Stomach (tissue), 9 donors: ENCODE measurements around the gene MRGPRX3. TPM values are rescaled to one million over a fixed set of nuclear protein-coding genes. Genes with fewer than 3 reads are reported as not detected.

Source experiments
- DNase-seq, 2 donors: peaks; one replicate each; pipeline versions ENCODE4 v3.0.0 to v3.0.0-alpha.2; 2013 to 2019
- H3K27ac ChIP-seq, 5 donors: fragments of 200-600 bp in 4 of 5; sonication (generic) in 4 of 5; one replicate each; pipeline ENCODE4 v1.5.1; 2013 to 2019; ENCODE audit warnings: mild to moderate bottlenecking in 1 of 5, moderate library complexity in 1 of 5
- H3K27me3 ChIP-seq, 3 donors: fragments of 200-600 bp; sonication (generic); one replicate each; pipeline ENCODE4 v1.5.1; 2017 to 2019; ENCODE audit warnings: mixed run types in 1 of 3
- H3K36me3 ChIP-seq, 4 donors: fragments of 200-600 bp; sonication (generic); 1 replicate in 3 of 4; 2 replicates in 1 of 4; pipeline ENCODE4 v1.5.1; 2016 to 2019
- H3K4me1 ChIP-seq, 4 donors: fragments of 200-600 bp; sonication (generic); one replicate each; pipeline ENCODE4 v1.5.1; 2016 to 2019
- H3K4me3 ChIP-seq, 4 donors: fragments of 200-600 bp; sonication (generic) in 3 of 4; one replicate each; pipeline ENCODE4 v1.5.1; 2016 to 2019; ENCODE audit warnings: mild to moderate bottlenecking in 1 of 4
- H3K9me3 ChIP-seq, 4 donors: fragments of 200-600 bp; sonication (generic); one replicate each; pipeline ENCODE4 v1.5.1; 2016 to 2019
- CTCF ChIP-seq, 7 experiments: fragments of 450-650 bp in 4 of 7; fragments of 200-600 bp in 3 of 7; sonication (generic) in 3 of 7; IDR thresholded peaks; one replicate each; pipeline ENCODE4 v1.5.1; 2016 to 2019; ENCODE audit warnings: antibody characterized with exemption in 7 of 7, control low read depth in 2 of 7, mild to moderate bottlenecking in 1 of 7
- EP300 ChIP-seq: sonication (generic); formaldehyde crosslinking; IDR thresholded peaks from one replicate; pipeline ENCODE4 v1.6.1; 2017; ENCODE audit warnings: antibody characterized with exemption
- POLR2A ChIP-seq, 4 donors: fragments of 450-650 bp; IDR thresholded peaks; one replicate each; pipeline ENCODE4 v1.6.1; 2016; ENCODE audit warnings: antibody characterized with exemption in 4 of 4, control low read depth in 2 of 4, mild to moderate bottlenecking in 1 of 4, moderate library complexity in 1 of 4
- POLR2AphosphoS5 ChIP-seq, 3 donors: sonication (generic); formaldehyde crosslinking; IDR thresholded peaks; one replicate each; pipeline ENCODE4 v1.6.1; 2016; ENCODE audit warnings: antibody characterized with exemption in 3 of 3
- WGBS, 5 donors: extraction: QIAGEN DNeasy Blood & Tissue Kit in 3 of 5; methylation state at CpG; one replicate each; pipeline versions ENCODE4 v1.1.5 to v1.1.7; 2013 to 2018; 5-methylcytosine and 5-hydroxymethylcytosine counted together
- intact Hi-C: fragments of 100-400 bp; cut with DNase I; formaldehyde crosslinking; loops from one replicate; pipeline ENCODE4 v1.15.1; 2023; ENCODE audit warnings: low total_unique reads
- polyA plus RNA-seq, 3 donors: library from polyadenylated mRNA; stranded (reverse); fragments of 200-250 nt; gene quantifications; one replicate each; pipeline ENCODE4 v1.2.3, GENCODE V29; 2013
- total RNA-seq, 5 donors: library from RNA; depleted of rRNA; stranded (reverse); fragments of >200 nt; gene quantifications; one replicate each; pipeline versions ENCODE4 v1.1.0 to v1.2.3, GENCODE V29; 2014 to 2016
- donor health status: healthy with polysubstance abuse.
- donor health status: Bipolar disorder and iron deficiency.
- donor health status: healthy.

The MRGPRX3 gene
- total and polyA plus RNA-seq, 8 donors: 1.2 TPM; not detected in 7

- intact Hi-C loops: no loop called here
- 29 to 39% (median 37%) methylated on average over 2 of the region's 2 CpGs for WGBS, 5 donors
Observed at GRCh38 chr11:18135308-18135707, 2.9 kb downstream of the MRGPRX3 start.

GRCh38 chr11:18137186-18137800 is 4.9 kb downstream of the MRGPRX3 start:
- intact Hi-C loops: no loop called here
- peaks cover 0 to 4% (median 0%) of the 10 kb centered on the region in 3 donors for H3K27me3 ChIP-seq
- TF ChIP-seq POLR2AphosphoS5 (IDR thresholded peaks at IDR 0.05): no peak
- no peak for TF ChIP-seq POLR2A (IDR thresholded peaks at IDR 0.05)
- no peak for TF ChIP-seq EP300
- TF ChIP-seq CTCF (IDR thresholded peaks at IDR 0.05): no peak
- H3K9me3 ChIP-seq: no peaks in the 10 kb centered on the region
- no peak overlapping the region for H3K27ac ChIP-seq
- H3K4me1 ChIP-seq: no peaks in the 10 kb centered on the region
- H3K36me3 ChIP-seq: no peaks in the 10 kb centered on the region
- no peak overlapping the region for H3K4me3 ChIP-seq
- no peak for DNase-seq
- 92 to 96% (median 94%) methylated on average over 29 of the region's 29 CpGs for WGBS, 5 donors

More at GRCh38 chr11:18135308-18135707, 2.9 kb downstream of the MRGPRX3 start:
- H3K27ac ChIP-seq: no peak overlapping the region
- H3K36me3 ChIP-seq: no peaks in the 10 kb centered on the region
- peaks cover 0 to 4% (median 0%) of the 10 kb centered on the region in 3 donors for H3K27me3 ChIP-seq
- H3K4me1 ChIP-seq: no peaks in the 10 kb centered on the region
- no peak overlapping the region for H3K4me3 ChIP-seq
- TF ChIP-seq POLR2AphosphoS5 (IDR thresholded peaks at IDR 0.05) (no peak), CTCF (IDR thresholded peaks at IDR 0.05) (no peak), POLR2A (IDR thresholded peaks at IDR 0.05) (no peak), EP300 (no peak)
- no peak for DNase-seq
- no peaks in the 10 kb centered on the region for H3K9me3 ChIP-seq

GRCh38 chr11:18140145-18140544 is 7.8 kb downstream of the MRGPRX3 start:
- intact Hi-C loops: no loop called here
- TF ChIP-seq EP300 (no peak), CTCF (IDR thresholded peaks at IDR 0.05) (no peak), POLR2A (IDR thresholded peaks at IDR 0.05) (no peak), POLR2AphosphoS5 (IDR thresholded peaks at IDR 0.05) (no peak)
- H3K4me3 ChIP-seq: no peak overlapping the region
- no peaks in the 10 kb centered on the region for H3K9me3 ChIP-seq
- H3K4me1 ChIP-seq: no peaks in the 10 kb centered on the region
- no peaks in the 10 kb centered on the region for H3K36me3 ChIP-seq
- WGBS, 5 donors: 74 to 93% (median 87%) methylated on average over 2 of the region's 2 CpGs
- no peak overlapping the region for H3K27ac ChIP-seq
- no peak for DNase-seq
- H3K27me3 ChIP-seq: no peaks in the 10 kb centered on the region

DNA sequence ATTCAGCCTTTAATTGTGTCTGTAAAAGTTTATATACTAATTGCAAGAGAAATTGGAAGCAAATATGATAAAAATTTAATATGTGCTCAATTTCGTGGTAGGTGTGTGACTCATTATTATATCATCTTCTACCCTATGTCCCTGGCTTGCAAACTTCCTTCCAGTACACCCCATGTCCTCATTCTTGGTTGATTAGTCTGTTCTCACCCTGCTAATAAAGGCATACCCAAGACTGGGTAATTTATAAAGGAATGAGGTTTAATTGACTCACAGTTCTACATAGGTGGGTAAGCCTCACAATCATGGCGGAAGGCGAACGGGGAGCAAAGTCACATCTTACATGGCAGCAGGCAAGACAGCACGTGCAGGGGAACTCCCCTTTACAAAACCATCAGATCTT is 11.9 kb downstream of the MRGPRX3 start:
- H3K9me3 ChIP-seq: no peaks in the 10 kb centered on the region
- no peak overlapping the region for H3K27ac ChIP-seq
- peaks cover 0 to 11% (median 0%) of the 10 kb centered on the region in 3 donors for H3K27me3 ChIP-seq
- TF ChIP-seq EP300 (no peak), POLR2A (IDR thresholded peaks at IDR 0.05) (no peak), CTCF (IDR thresholded peaks at IDR 0.05) (no peak), POLR2AphosphoS5 (IDR thresholded peaks at IDR 0.05) (no peak)
- H3K4me1 ChIP-seq: no peaks in the 10 kb centered on the region
- WGBS, 5 donors: 64 to 75% (median 66%) methylated on average over 5 of the region's 5 CpGs
- no peak for DNase-seq
- intact Hi-C loops: no loop called here
- no peaks in the 10 kb centered on the region for H3K36me3 ChIP-seq
- H3K4me3 ChIP-seq: no peak overlapping the region
